22Rv1 (cell line): Measurements from ENCODE around the gene COLGALT1.

ENCODE experiments used
- ZFX ChIP-seq: fragments of 450-650 bp; IDR thresholded peaks from 2 replicates; pipeline ENCODE4 v1.6.1; 2017; ENCODE audit warnings: antibody characterized with exemption, borderline replicate concordance
- TF ChIP-seq, protein P1 (sequence below): fragments of 450-650 bp; IDR thresholded peaks from 2 replicates; pipeline ENCODE4 v1.5.1; 2017; ENCODE audit warnings: mild to moderate bottlenecking

DNA sequence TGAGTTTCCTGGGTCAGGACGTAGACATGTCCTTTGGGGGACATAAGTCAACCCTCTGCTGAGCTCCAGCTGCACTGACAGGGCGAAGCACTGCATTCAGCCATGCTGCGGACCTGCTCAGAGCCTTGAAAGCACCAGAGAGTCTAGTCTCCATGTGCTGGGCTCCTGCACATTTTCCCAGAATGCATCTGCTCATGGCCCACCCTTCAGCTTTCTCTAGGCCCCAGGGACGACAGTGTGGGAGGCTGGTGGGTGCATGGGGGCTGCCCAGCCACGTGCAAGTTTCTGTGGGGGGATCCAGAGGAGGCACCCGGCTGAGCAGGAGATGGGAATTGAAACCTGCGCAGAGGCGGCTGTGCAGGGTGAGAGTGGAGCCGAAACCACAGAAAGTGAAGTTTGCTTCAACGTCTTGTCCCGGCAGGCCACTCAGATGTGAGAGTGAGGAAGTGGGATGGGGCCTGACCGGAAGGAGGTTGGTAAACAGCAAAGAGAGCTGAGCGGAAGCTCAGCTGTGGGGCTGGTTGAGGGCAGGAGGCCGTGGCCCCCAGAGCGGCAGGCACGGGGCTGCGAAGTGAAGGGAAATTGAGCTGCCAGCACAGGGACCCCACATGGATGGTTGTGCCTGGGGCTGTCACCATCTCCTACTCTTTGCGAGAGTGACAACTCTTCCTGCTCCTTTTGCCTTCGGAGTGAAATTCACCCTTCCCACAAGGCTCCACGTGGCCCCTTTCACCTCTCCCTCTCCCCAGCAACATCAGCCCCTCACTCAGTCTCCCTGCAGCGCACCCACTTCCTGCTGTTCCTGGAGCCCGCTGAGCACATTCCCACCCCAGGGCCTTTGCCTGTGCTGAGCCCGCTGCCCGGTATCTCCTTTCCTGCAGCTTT is 32.2 kb upstream of the COLGALT1 start:
- TF ChIP-seq, protein P1, sequence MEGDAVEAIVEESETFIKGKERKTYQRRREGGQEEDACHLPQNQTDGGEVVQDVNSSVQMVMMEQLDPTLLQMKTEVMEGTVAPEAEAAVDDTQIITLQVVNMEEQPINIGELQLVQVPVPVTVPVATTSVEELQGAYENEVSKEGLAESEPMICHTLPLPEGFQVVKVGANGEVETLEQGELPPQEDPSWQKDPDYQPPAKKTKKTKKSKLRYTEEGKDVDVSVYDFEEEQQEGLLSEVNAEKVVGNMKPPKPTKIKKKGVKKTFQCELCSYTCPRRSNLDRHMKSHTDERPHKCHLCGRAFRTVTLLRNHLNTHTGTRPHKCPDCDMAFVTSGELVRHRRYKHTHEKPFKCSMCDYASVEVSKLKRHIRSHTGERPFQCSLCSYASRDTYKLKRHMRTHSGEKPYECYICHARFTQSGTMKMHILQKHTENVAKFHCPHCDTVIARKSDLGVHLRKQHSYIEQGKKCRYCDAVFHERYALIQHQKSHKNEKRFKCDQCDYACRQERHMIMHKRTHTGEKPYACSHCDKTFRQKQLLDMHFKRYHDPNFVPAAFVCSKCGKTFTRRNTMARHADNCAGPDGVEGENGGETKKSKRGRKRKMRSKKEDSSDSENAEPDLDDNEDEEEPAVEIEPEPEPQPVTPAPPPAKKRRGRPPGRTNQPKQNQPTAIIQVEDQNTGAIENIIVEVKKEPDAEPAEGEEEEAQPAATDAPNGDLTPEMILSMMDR: no peak
- TF ChIP-seq ZFX: no peak
